ENCODE results near the gene DRAM1. TPM values are rescaled to one million over a fixed set of nuclear protein-coding genes. Genes with fewer than 3 reads are reported as not detected.

Gene DRAM1
- total RNA-seq, 1 experiment from 2014 or later, result 6.5 TPM

GRCh38 chr12:101845137-101845711 is 32.2 kb upstream of the DRAM1 start:
- Histone ChIP-seq H3K9me3 (ENCODE audit: control insufficient read depth, low read depth, low read length) (no peaks in the 10 kb centered on the region), H2BK20ac (ENCODE audit: low read depth, low read length, poor library complexity, severe bottlenecking) (no peak overlapping the region), H3K27ac (ENCODE audit: insufficient read length, low read depth, low read length) (no peak overlapping the region), H4K91ac (ENCODE audit: insufficient read length, low read depth, low read length) (no peak overlapping the region), H2BK15ac (ENCODE audit: low read depth, low read length) (no peak overlapping the region), H2BK12ac (ENCODE audit: insufficient read length, low read depth, low read length) (no peak overlapping the region), H3K4me2 (ENCODE audit: insufficient read depth, insufficient read length, low read length) (no peak overlapping the region), H3T11ph (ENCODE audit: low read length) (no peak overlapping the region), H3K23me2 (ENCODE audit: insufficient read length, low read depth, low read length, poor library complexity, severe bottlenecking) (no peaks in the 10 kb centered on the region), H3K4me1 (ENCODE audit: insufficient read depth, low read length) (no peaks in the 10 kb centered on the region), H3K14ac (ENCODE audit: insufficient read depth, low read length) (no peak overlapping the region), H4K20me1 (ENCODE audit: control insufficient read depth, insufficient read depth, insufficient read length) (no peaks in the 10 kb centered on the region), H3K79me2 (ENCODE audit: insufficient read depth, low read length) (no peaks in the 10 kb centered on the region), H2AFZ (ENCODE audit: low read length) (no peak overlapping the region), H2BK5ac (ENCODE audit: insufficient read length, low read length) (no peak overlapping the region), H3K9ac (ENCODE audit: extremely low read depth, insufficient read length, low read length) (no peak overlapping the region), H3K27me3 (ENCODE audit: insufficient read depth, low read length) (no peaks in the 10 kb centered on the region), H3K23ac (ENCODE audit: insufficient read length, low read depth, low read length) (no peak overlapping the region), H2BK120ac (ENCODE audit: low read depth, low read length, poor library complexity, severe bottlenecking) (no peak overlapping the region), H3K18ac (ENCODE audit: insufficient read length, low read depth, low read length) (no peak overlapping the region), H4K5ac (ENCODE audit: insufficient read length, low read depth, low read length) (no peak overlapping the region), H2AK5ac (ENCODE audit: insufficient read length, low read length) (no peak overlapping the region), H4K8ac (replicated peaks; ENCODE audit: insufficient read length, low read depth, low read length) (no peak overlapping the region), H3K56ac (ENCODE audit: insufficient read length, low read depth, low read length) (no peak overlapping the region), H3K79me1 (ENCODE audit: insufficient read depth, low read depth, low read length, poor library complexity, severe bottlenecking) (no peaks in the 10 kb centered on the region), H3K4ac (ENCODE audit: low read depth, low read length) (no peak overlapping the region)
- TF ChIP-seq, protein P1, sequence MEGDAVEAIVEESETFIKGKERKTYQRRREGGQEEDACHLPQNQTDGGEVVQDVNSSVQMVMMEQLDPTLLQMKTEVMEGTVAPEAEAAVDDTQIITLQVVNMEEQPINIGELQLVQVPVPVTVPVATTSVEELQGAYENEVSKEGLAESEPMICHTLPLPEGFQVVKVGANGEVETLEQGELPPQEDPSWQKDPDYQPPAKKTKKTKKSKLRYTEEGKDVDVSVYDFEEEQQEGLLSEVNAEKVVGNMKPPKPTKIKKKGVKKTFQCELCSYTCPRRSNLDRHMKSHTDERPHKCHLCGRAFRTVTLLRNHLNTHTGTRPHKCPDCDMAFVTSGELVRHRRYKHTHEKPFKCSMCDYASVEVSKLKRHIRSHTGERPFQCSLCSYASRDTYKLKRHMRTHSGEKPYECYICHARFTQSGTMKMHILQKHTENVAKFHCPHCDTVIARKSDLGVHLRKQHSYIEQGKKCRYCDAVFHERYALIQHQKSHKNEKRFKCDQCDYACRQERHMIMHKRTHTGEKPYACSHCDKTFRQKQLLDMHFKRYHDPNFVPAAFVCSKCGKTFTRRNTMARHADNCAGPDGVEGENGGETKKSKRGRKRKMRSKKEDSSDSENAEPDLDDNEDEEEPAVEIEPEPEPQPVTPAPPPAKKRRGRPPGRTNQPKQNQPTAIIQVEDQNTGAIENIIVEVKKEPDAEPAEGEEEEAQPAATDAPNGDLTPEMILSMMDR (conservative IDR thresholded peaks at IDR 0.05), result no peak
- no peak for DNase-seq
- Mint-ChIP-seq H3K9me3 (no peaks in the 10 kb centered on the region), H3K4me3 (no peak overlapping the region), H3K4me1 (no peaks in the 10 kb centered on the region), H3K27ac (no peak overlapping the region; a peak in 1 of 7 replicates), H3K27me3 (ENCODE audit: low read depth) (no peaks in the 10 kb centered on the region), H3K36me3 (ENCODE audit: insufficient read depth in 1 of 3, low read depth in 3 of 3) (no peaks in the 10 kb centered on the region)
- WGBS (ENCODE audit: extremely low coverage, insufficient read length, low lambda C conversion rate), result no CpG with 5 or more reads among the region's 5 CpGs
